Stimulated activated CD4-positive, alpha-beta T cell treated with anti-CD3 and anti-CD28 coated beads, TNF-alpha, amount 100 ng/mL, for 4 hours (primary cell): ENCODE results near the gene PACS1.
"Not testable (repeated sequence)": the region's sequence is repeated elsewhere in the genome, so short reads cannot be mapped to it uniquely, and the experiment has no call there.

ENCODE experiments used
- DNase-seq, 3 experiments: peaks; one replicate each; pipeline ENCODE4 v3.0.0-alpha.2; 2020; ENCODE audit warnings: low read depth in 3 of 3

PACS1 gene

DNA sequence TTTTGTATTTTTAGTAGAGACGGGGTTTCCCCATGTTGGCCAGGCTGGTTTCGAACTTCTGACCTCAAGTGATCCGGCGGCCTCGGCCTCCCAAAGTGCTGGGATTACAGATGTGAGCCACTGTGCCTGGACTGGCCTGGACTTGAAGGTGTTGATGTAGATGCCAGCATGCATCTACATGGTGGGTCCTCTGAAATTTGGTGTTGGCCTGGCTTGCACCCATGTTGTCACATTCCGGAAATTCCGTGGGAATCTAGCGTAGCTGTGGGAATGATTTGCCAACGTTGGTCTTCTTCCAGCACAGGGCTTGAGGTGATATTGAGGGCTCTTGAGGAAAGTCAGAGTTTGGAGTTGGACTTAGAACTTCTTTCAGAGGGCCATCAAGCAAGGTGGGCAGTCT, 6.5 kb downstream of the PACS1 start:
- DNase-seq = no peak

DNA sequence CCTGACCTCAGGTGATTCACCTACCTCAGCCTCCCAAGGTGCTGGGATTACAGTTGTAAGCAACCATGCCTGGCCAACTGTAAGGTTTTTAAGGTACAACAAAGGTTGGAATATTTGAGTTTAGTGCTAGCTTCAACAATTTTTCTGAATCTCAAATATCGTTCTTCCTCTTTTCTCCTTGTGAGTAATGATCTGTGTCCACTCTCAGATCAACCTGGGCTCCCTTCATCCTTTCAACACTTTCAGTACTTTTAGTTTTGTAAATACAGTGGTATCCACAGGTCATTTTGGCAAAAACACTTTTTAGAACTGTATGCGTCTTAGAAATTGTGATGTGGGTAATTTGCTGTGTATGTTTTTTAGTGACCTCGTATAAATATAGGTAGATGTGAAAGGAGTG, 7.9 kb downstream of the PACS1 start:
- DNase-seq = no peak

DNA sequence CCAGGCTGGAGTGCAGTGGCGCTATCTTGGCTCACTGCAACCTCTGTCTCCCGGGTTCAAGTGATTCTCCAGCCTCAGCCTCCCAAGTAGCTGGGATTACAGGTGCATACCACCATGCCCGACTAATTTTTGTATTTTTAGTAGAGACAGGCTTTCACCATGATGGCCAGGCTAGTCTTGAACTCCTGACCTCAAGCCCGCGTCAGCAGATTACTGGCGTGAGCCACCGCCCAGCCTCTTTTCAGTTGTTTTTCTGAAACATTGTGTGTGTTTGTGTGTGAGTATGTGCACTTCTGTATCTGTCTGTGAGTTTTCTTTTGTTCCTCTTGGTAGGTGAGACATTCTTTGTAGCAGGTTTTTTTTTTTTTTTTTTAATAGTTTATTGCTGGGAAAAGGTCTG, 8.9 kb downstream of the PACS1 start:
- not testable (repeated sequence) for DNase-seq

DNA sequence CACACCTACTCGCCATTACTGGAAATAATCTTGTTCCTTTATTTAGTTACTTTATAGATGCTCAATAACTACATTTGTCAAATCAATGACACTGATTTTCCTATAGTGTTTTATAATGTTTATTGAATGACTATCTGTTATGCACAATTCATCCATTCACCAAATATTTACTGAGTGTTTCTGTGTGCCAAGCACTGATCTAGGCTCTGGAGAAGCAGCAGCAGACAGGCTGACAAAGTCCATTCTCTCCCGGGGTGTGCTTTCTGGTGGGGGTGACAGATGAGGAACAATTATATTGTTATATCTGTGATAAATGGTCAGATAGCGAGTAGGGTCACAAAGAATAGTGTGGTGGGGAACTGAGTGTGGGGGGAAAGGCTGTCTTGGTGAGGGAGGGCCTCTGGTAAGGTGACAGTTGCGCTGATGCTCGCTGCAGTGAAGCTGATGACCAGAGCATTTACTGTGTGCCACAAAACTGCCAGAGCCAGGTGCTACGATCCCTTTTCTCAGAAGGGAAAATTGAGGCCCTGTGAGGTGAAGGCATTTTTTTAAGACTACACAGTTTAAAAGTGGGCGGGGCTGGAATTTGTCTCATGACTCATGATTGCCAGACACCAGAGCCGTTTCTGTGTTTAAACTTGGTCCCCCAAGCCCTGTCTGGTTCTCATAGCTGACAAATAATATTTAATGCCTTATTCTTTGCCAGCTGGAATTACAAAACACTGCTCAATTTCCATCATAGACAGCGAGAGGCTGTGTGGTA, 10.2 kb downstream of the PACS1 start:
- DNase-seq = peak in 2 of 3 experiments; percentile 50 to 70

DNA sequence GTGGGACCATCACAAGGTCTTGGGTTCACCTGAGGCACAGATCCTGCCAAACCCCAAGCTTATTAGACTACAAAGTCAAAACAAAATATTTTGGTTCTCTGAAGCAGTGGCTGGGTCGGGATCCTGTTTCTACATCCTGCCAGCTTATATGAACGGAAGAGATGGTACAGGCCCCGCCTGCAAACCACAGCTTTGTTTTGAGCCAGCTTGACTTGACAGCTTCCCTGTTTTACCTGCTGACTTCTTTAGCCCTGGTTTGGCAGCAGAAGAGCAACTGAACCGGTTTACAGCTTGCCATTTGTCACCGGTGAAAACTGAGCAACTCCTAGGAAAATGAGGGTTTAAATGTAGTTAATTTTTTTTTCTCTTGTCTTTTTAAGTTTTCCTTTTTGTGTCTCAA, 11.4 kb downstream of the PACS1 start:
- DNase-seq = peak in 1 of 3 experiments; percentile 52

DNA sequence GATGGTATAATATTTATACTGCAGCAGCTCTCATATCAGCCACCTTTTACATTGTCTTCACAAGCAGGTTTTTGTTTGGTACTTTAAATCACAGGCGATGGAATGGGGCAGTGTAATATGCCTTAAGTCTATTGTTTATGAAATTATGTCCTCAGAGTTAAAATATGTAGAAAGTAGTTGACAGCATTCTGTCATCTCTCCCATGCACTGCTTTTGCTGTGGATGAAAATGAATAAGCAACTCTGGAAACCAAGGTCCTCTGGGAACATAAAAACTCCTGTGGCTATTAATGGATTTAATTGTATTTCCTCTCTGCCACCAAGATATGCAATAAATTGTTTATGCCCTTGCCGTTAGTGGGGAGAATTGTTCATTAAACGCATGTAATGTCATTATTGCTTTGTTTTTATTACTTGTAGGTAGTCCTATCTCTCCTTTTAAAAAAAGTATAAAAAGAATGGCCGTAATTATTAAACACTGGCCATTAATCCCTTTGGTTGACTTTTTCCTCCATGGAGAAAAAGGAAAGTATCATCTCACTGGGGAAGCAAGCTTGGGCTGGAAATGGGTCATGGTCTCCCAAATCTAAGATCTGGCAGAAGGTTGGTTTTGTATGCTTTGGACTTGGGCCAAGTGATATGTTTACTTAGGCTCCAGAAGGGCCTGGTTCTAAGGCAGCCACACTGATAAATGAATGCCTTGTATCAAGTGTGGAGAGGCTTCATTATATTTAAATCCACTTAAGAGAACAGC, 13.1 kb downstream of the PACS1 start:
- no peak for DNase-seq

DNA sequence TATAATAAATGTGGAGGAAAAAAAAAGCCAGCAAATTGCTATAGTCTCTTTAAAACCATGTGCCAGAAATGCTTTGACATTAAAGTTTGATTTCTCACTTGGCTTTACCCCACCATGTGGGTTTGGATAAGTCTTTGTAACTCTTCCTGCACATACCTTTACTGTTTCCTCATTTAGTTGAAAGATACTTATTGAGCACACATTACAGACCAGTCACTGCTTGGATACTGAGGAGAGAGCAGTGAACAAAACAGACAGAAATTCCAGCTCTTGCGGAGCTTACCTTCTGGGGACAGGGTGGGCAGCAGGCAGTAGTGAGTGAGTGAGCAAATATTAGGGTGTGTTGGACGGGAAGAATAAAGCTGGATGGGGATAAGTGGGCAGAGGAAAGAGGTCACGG, 13.7 kb downstream of the PACS1 start:
- DNase-seq = no peak

DNA sequence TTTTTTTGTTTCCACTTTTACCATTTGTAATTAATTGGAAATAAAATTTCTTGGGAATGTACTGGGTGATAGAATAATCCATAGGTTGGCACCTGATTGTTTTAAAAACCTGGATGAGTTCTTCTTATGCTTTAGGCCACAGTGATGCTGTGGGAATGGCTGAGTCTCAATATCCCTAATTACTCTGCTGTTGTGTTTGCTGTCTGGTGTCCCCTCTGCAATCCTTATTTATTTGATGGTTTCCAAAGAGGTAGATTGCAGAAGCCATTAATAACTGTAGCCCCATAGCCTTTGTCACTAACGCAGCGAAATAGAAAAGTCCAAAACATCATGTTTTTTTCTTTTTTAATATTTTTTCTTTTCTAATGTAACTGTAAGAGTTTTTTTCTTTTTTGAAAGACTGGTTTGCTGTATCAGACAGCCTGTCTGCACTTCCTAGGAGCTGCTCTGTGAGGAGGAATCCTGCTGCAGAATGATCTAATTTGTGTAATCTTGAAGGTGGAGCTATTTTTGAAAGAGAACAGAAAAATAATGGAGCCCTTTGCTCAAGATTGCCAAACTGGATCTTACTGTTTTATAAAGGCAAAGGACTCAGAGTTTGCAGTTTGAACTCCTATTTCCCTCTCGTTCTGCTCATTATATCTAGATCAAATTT, 14.9 kb downstream of the PACS1 start:
- DNase-seq = no peak

DNA sequence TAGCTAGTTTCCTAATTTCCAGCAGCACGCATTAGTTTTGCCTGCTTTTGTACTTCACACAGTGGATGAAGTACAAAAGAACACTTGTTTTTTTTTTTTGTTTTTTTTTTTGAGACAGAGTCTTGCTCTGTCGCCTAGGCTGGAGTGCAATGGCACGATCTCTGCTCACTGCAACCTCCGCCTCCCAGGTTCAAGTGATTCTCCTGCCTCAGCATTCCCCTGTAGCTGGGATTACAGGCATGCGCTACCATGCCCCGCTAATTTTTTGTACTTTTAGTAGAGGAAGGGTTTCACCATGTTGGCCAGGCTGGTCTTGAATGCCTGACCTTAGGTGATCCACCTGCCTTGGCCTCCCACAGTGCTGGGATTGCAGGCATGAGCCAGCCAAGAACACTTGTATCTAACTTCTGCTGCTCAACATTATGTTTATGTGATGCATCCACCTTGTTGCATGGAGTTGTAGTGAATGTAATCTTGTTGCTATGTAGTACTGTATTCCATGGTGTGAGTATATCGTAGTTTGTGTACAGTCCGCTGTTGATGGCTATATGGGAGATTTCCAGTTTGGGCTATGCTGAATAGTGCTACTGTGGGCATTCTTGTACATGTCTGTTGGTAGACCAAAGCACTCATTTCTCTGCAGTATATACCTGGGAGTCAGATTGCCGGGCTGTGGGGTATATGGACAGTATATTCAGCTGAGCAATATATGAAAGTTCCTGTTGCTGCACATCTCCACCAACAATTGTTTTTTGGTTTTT, 17.3 kb downstream of the PACS1 start:
- DNase-seq = no peak

DNA sequence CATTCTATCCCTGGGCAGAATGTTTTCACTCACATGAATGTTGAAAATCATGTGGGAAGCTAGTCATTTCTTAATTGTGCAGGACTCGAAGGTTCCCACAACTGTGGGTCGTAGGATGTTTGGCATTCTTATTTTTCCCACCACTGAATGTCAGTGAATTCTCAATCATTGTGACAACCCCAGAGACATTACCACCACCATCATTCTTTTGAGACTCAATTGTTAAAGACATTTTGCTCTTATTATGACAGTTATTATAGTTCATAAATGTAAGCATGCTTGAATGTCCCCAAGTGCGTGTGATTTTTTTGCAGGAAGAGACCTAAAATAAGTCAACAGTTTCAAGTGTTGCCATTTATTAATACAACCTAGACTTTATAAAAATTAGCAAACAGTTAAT, 19.0 kb downstream of the PACS1 start:
- no peak for DNase-seq

DNA sequence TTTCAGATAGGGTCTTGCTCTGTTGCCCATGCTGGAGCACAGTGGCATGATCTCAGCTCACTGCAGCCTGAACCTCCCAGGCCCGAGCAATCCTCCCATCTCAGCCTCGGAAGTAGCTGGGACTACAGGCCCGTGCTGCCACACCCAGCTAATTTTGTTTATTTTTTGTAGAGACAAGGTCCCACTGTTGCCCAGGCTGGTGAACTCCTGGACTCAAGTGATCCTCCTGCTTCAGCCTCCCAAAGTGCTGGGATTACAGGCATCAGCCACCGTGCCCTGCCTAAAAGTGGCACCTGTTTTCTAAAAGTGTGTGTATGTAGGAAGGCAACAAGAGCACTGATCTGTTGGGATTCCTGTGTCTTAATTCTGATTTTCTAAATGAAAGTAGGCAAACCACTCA, 20.2 kb downstream of the PACS1 start:
- DNase-seq = no peak

DNA sequence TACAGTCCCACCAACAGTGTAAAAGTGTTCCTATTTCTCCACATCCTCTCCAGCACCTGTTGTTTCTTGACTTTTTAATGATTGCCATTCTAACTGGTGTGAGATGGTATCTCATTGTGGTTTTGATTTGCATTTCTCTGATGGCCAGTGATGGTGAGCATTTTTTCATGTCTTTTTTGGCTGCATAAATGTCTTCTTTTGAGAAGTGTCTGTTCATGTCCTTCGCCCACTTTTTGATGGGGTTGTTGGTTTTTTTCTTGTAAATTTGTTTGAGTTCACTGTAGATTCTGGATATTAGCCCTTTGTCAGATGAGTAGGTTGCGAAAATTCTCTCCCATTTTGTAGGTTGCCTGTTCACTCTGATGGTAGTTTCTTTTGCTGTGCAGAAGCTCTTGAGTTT, 22.1 kb downstream of the PACS1 start:
- DNase-seq = not testable (repeated sequence)

DNA sequence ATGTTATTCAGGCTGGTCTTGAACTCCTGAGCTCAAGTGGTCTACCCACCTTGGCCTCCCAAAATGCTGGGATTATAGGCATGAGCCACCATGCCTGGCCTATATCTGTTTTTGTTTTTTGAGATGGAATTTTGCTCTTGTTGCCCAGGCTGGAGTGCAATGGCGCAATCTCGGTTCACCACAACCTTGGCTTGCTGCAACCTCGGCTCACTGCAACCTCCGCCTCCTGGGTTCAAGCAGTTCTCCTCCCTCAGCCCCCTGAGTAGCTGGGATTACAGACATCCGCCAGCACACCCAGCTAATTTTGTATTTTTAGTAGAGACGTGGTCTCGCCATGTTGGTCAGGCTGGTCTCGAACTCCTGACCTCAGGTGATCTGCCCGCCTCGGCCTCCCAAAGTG, 29.7 kb downstream of the PACS1 start:
- DNase-seq = not testable (repeated sequence)

DNA sequence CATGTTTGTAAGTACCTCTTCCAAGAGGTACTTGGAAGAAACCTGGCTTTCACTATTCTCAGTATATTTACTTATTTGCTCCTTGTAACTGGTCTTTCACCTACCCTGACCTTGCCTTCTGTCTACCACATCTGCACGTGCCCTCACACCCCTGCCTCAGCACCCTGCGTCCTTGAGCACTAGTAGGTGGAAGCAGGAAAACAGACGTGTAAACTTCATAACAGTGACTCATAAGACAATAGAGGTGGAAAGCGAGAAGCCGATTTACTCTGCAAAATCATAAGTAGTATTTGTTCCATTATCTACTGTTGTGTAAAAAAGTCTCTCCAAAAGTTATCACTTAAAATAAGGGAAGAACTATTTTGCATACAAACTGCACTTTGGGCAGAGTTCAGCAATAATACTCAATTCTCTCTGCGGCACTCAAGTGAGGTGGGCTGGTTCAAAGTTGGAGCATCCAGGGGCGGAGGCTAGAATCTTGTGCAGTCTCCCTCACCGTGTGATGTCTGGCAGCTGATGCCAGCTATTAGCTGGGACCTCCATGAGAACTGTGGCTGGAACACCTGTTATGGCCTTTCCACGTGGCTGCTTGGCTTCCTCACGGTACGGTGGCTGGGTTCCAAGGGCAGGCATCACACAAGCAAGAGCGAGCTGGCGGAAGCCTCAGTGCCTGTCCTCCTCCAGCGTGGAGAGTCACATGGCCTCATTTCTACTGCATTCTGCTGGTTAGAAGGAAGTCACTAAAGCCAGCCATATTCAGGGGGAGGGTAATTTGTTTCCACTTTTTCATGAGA, 30.4 kb downstream of the PACS1 start:
- DNase-seq = peak; percentile 18 to 29 (median 20)

DNA sequence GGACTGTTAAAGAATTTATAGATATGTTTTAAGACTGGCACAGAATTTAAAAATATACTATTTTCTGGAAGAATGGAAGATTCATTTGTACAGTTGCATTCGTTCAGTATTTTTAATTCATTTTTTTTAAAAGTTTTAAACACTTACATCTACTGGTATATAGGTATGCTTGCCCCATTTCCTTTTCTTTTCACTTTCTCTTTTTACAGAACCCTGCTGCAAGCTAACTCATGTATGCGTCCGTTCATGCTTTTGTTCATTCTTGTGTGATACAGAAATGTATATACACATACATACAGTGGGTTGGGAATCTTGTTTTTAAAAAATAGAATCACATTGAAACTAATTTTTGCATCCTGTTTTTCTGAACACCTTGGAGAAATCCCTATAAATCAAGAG, 31.0 kb downstream of the PACS1 start:
- DNase-seq = no peak

DNA sequence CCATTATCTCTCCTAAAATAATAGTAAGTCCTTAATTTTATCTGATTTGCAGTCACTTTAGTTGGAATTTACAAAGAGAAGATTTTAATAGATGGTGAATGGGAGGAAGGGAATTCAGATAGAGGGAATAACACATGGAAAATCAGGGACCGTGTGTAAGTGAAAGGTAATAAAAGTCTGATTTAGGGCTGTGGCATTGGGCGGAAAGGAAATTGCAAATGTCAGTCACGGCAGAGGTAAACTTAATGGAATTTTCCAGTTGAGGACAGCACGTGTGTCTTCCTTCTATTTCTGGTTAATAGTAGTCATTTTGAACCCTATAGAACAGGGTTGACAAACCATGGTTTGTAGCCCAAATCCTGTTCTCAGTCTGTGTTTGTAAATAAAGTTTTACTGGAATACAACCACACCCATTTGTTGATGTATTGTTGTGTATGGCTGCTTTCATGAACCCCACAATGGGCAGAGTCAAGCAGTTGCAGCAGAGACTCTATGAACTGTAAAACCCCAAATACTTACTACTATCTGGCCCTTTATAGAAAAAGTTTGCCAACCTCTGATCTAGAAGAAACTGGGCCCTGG, 34.1 kb downstream of the PACS1 start:
- no peak for DNase-seq

DNA sequence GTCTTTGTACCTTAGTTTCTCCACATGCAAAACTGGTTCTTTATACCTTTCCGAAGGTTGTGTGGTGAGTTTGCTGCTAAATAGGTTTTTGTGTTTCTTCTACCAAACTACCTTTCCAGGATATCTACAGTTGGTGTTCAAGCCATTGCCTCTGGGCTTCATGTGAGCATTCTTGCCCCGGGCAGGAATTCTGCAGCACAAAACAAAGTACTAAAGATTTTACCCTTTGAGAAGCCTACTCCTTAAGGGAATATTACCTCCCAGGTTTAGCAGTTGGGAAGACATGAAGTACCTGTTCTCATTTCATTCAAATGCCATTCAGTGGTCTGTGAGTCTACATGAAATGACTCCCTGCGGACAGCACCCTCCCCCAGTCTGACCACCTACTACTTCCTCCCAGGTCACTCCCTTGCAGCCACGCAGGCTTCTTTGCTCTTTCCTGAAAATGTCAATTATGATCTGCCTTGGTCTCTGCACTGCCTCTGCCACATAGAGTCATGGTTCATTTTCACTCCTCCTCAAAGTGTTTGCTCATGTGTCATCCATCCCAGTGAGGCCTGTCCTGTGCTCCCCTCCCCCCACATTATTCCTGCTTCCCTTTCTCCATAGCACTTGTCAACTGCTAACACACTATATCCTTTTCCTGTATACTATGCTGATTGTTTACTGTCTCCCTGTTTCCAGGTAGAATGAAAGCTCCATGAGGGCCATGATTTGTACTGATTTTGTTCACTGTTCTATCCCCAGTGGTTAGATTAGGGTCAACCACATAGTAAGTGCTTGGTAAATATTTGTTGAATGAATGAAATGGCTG, 36.9 kb downstream of the PACS1 start:
- DNase-seq = no peak

DNA sequence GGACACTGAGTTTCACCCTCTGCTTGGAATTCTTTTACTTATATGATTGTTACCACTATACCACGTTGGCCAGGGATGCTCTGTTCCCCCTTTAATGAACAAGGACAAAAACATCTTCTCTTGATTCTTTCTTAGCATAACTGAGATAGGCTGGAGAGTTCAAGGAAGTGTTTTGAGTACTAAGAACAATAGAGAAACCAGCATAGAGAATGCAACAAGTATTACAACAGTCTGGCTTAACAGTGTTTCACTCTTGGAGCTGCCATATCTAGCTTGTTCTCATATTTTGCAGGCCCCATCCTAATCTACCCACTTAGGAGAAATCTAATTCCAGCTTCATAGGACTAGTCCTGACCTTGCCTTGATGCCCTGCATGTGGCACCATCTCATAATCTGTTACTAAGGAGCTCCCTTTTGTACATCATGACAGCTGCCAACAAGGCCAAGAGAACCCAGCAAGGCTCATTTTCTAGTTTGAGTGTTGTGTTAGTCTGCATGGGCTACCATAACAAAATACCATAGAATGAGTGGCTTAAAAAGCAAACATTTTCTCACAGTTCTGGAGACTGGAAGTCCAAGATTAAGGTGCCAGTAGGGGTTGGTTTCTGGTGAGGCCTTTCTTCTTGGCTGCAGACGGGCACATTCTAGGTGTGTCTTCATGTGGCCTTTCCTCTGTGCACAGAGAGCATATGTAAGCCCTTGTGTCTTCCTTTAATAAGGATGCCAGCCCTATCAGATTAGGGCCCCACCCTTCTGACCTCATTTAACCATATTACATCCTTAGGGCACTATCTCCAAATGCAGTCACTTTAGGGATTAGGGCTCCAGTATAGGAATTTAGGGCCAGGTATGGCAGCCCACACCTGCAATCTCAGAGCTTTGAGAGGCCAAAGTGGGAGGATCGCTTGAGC, 37.8 kb downstream of the PACS1 start:
- no peak for DNase-seq

DNA sequence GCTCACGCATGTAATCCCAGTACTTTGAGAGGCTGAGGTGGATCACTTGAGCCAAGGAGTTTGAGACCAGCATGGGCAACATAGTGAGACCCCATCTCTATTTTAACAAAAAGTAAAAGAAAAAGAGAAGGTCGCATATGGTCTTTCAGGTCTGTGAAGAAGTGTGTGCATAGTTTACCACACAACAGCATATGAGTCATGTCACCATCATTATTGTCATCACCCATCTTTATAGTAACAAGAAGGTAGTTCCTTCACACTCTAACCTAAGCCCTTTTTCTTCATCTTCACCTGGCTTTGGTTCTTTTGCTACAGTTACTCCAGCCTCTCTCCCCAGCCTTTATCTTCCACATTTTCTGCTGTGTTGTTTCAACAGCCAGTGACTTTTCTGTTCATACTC, 39.2 kb downstream of the PACS1 start:
- no peak for DNase-seq
